Measurements from ENCODE around the gene SRRT. TPM values are rescaled to one million over a fixed set of nuclear protein-coding genes. Genes with fewer than 3 reads are reported as not detected.
"Not testable (repeated sequence)": the region's sequence is repeated elsewhere in the genome, so short reads cannot be mapped to it uniquely, and the experiment has no call there.

SRRT gene
- total and polyA plus RNA-seq, 5 experiments from 2014 or later: 51.1 to 267 (median 69.4) TPM

GRCh38 chr7:100900978-100901377, 26.1 kb downstream of the SRRT start:
- Mint-ChIP-seq H3K4me1 (peaks cover 8 to 13% (median 9%) of the 10 kb centered on the region in 4 donors), H3K4me3 (no peak overlapping the region), H3K9me3 (peaks cover 0 to 3% (median 0%) of the 10 kb centered on the region in 9 donors), H3K36me3 (peaks cover 0 to 3% (median 0%) of the 10 kb centered on the region in 3 donors), H3K27ac (no peak overlapping the region), H3K27me3 (peaks cover 15 to 34% (median 30%) of the 10 kb centered on the region in 5 donors)
- DNase-seq: no peak
- ATAC-seq: no peak
- POLR2A ChIA-PET: no interaction called here

GRCh38 chr7:100901921-100902332, 27.0 kb downstream of the SRRT start:
- H3K27ac Mint-ChIP-seq: no peak overlapping the region
- no peaks in the 10 kb centered on the region for H3K36me3 Mint-ChIP-seq
- POLR2A ChIA-PET: interaction anchor here (0.7 kb wide), 1 partner anchor 693 kb away, joined by 3 read pairs; no protein-coding TSS in a partner anchor
- H3K4me3 Mint-ChIP-seq: no peak overlapping the region
- ATAC-seq: no peak
- H3K9me3 Mint-ChIP-seq: peaks cover 0 to 2% (median 0%) of the 10 kb centered on the region in 9 donors
- H3K4me1 Mint-ChIP-seq: peaks cover 3 to 8% (median 5%) of the 10 kb centered on the region in 4 donors
- DNase-seq: no peak
- H3K27me3 Mint-ChIP-seq: peaks cover 11 to 27% (median 26%) of the 10 kb centered on the region in 5 donors

GRCh38 chr7:100902638-100903037, 27.7 kb downstream of the SRRT start:
- ATAC-seq (no peak), DNase-seq (no peak)
- Mint-ChIP-seq H3K27ac (no peak overlapping the region), H3K36me3 (no peaks in the 10 kb centered on the region), H3K9me3 (no peaks in the 10 kb centered on the region), H3K27me3 (peaks cover 8 to 23% (median 22%) of the 10 kb centered on the region in 5 donors), H3K4me1 (peaks cover 0 to 4% (median under 1%) of the 10 kb centered on the region in 4 donors), H3K4me3 (no peak overlapping the region)
- POLR2A ChIA-PET: no interaction called here

- ATAC-seq (no peak), DNase-seq (no peak)
- H3K27me3 Mint-ChIP-seq: peaks cover 0 to 11% (median 0%) of the 10 kb centered on the region in 5 donors
- POLR2A ChIA-PET: no interaction called here
- peaks cover 0 to 5% (median 0%) of the 10 kb centered on the region in 9 donors for H3K9me3 Mint-ChIP-seq
- H3K4me3 Mint-ChIP-seq: no peak overlapping the region
- H3K27ac Mint-ChIP-seq: no peak overlapping the region
- H3K4me1 Mint-ChIP-seq: peaks cover 0 to 4% (median 0%) of the 10 kb centered on the region in 4 donors
- peaks cover 0 to 4% (median 0%) of the 10 kb centered on the region in 3 donors for H3K36me3 Mint-ChIP-seq
Measured at GRCh38 chr7:100908512-100908911, 33.6 kb downstream of the SRRT start.

- H3K27me3 Mint-ChIP-seq: peaks cover 2 to 18% (median 9%) of the 10 kb centered on the region in 5 donors
- H3K4me1 Mint-ChIP-seq, ATAC-seq, H3K9me3 Mint-ChIP-seq, H3K27ac Mint-ChIP-seq, H3K4me3 Mint-ChIP-seq, DNase-seq, H3K36me3 Mint-ChIP-seq: not testable (repeated sequence)
- POLR2A ChIA-PET: interaction anchor here (0.6 to 0.7 kb wide), 2 partner anchors 15 to 106 kb away, joined by 3 to 7 read pairs; no protein-coding TSS in a partner anchor
Measured at GRCh38 chr7:100910443-100910842, 35.5 kb downstream of the SRRT start.

- H3K9me3 Mint-ChIP-seq: peaks cover 0 to 5% (median 0%) of the 10 kb centered on the region in 9 donors
- peaks cover 3 to 18% (median 10%) of the 10 kb centered on the region in 5 donors for H3K27me3 Mint-ChIP-seq
- ATAC-seq: no peak
- H3K27ac Mint-ChIP-seq: no peak overlapping the region
- H3K36me3 Mint-ChIP-seq: peaks cover 0 to 4% (median 0%) of the 10 kb centered on the region in 3 donors
- POLR2A ChIA-PET: no interaction called here
- no peak overlapping the region for H3K4me3 Mint-ChIP-seq
- H3K4me1 Mint-ChIP-seq: peaks cover 0 to 4% (median 0%) of the 10 kb centered on the region in 4 donors
- no peak for DNase-seq
Measured at GRCh38 chr7:100911484-100911883, 36.6 kb downstream of the SRRT start.

- Mint-ChIP-seq H3K4me3 (no peak overlapping the region), H3K27ac (no peak overlapping the region), H3K4me1 (peaks cover 0 to 4% (median 0%) of the 10 kb centered on the region in 4 donors), H3K27me3 (peaks cover 4 to 30% (median 17%) of the 10 kb centered on the region in 5 donors), H3K36me3 (no peaks in the 10 kb centered on the region), H3K9me3 (no peaks in the 10 kb centered on the region)
- ATAC-seq: no peak
- POLR2A ChIA-PET: interaction anchor here (0.6 kb wide), 1 partner anchor 735 kb away, joined by 4 read pairs; no protein-coding TSS in a partner anchor
- no peak for DNase-seq
Measured at GRCh38 chr7:100914208-100914878, 39.4 kb downstream of the SRRT start.

- peaks cover 0 to 4% (median 0%) of the 10 kb centered on the region in 4 donors for H3K4me1 Mint-ChIP-seq
- no peak overlapping the region for H3K27ac Mint-ChIP-seq
- no peak for ATAC-seq
- H3K4me3 Mint-ChIP-seq: no peak overlapping the region
- DNase-seq: no peak
- peaks cover 4 to 30% (median 17%) of the 10 kb centered on the region in 5 donors for H3K27me3 Mint-ChIP-seq
- H3K36me3 Mint-ChIP-seq: no peaks in the 10 kb centered on the region
- POLR2A ChIA-PET: interaction anchor here (0.6 kb wide), 1 partner anchor 734 kb away, joined by 4 read pairs; no protein-coding TSS in a partner anchor
- no peaks in the 10 kb centered on the region for H3K9me3 Mint-ChIP-seq
Measured at GRCh38 chr7:100914879-100915447, 40.1 kb downstream of the SRRT start.

- H3K4me1 Mint-ChIP-seq, H3K9me3 Mint-ChIP-seq, H3K36me3 Mint-ChIP-seq, H3K4me3 Mint-ChIP-seq, ATAC-seq, H3K27ac Mint-ChIP-seq, DNase-seq: not testable (repeated sequence)
- POLR2A ChIA-PET: interaction anchor here (0.5 kb wide), 1 partner anchor 137 kb away, joined by 3 read pairs; no protein-coding TSS in a partner anchor
- H3K27me3 Mint-ChIP-seq: peaks cover 2 to 43% (median 25%) of the 10 kb centered on the region in 5 donors
Measured at GRCh38 chr7:100919335-100919734, 44.4 kb downstream of the SRRT start.

GRCh38 chr7:100919779-100920437, 45.0 kb downstream of the SRRT start:
- H3K9me3 Mint-ChIP-seq, ATAC-seq: not testable (repeated sequence)

GRCh38 chr7:100921039-100921438, 46.1 kb downstream of the SRRT start:
- Mint-ChIP-seq H3K4me1 (no peaks in the 10 kb centered on the region), H3K4me3 (no peak overlapping the region), H3K27ac (no peak overlapping the region), H3K27me3 (peaks cover 2 to 31% (median 25%) of the 10 kb centered on the region in 5 donors), H3K9me3 (no peaks in the 10 kb centered on the region), H3K36me3 (no peaks in the 10 kb centered on the region)
- no peak for DNase-seq
- POLR2A ChIA-PET: no interaction called here
- no peak for ATAC-seq

More at GRCh38 chr7:100919779-100920437, 45.0 kb downstream of the SRRT start:
- H3K36me3 Mint-ChIP-seq, DNase-seq, H3K4me3 Mint-ChIP-seq, H3K4me1 Mint-ChIP-seq, H3K27ac Mint-ChIP-seq: not testable (repeated sequence)
- POLR2A ChIA-PET: interaction anchor here (0.5 kb wide), 1 partner anchor 138 kb away, joined by 3 read pairs; no protein-coding TSS in a partner anchor
- H3K27me3 Mint-ChIP-seq: peaks cover 2 to 37% (median 27%) of the 10 kb centered on the region in 5 donors

- DNase-seq, POLR2A ChIA-PET, H3K36me3 Mint-ChIP-seq, H3K27ac Mint-ChIP-seq, H3K4me1 Mint-ChIP-seq, ATAC-seq, H3K4me3 Mint-ChIP-seq, H3K9me3 Mint-ChIP-seq: not testable (repeated sequence)
- peaks cover 0 to 22% (median 19%) of the 10 kb centered on the region in 5 donors for H3K27me3 Mint-ChIP-seq
Measured at GRCh38 chr7:100923616-100924015, 48.7 kb downstream of the SRRT start.

Data from naive thymus-derived CD8-positive, alpha-beta T cell (primary cell).